Stomach (tissue), 9 donors: ENCODE measurements around the gene IL22RA2. TPM values are rescaled to one million over a fixed set of nuclear protein-coding genes. Genes with fewer than 3 reads are reported as not detected.

Source experiments
- DNase-seq, 2 donors: peaks; one replicate each; pipeline versions ENCODE4 v3.0.0 to v3.0.0-alpha.2; 2013 to 2019
- H3K27ac ChIP-seq, 5 donors: fragments of 200-600 bp in 4 of 5; sonication (generic) in 4 of 5; one replicate each; pipeline ENCODE4 v1.5.1; 2013 to 2019; ENCODE audit warnings: mild to moderate bottlenecking in 1 of 5, moderate library complexity in 1 of 5
- H3K27me3 ChIP-seq, 3 donors: fragments of 200-600 bp; sonication (generic); one replicate each; pipeline ENCODE4 v1.5.1; 2017 to 2019; ENCODE audit warnings: mixed run types in 1 of 3
- H3K36me3 ChIP-seq, 4 donors: fragments of 200-600 bp; sonication (generic); 1 replicate in 3 of 4; 2 replicates in 1 of 4; pipeline ENCODE4 v1.5.1; 2016 to 2019
- H3K4me1 ChIP-seq, 4 donors: fragments of 200-600 bp; sonication (generic); one replicate each; pipeline ENCODE4 v1.5.1; 2016 to 2019
- H3K4me3 ChIP-seq, 4 donors: fragments of 200-600 bp; sonication (generic) in 3 of 4; one replicate each; pipeline ENCODE4 v1.5.1; 2016 to 2019; ENCODE audit warnings: mild to moderate bottlenecking in 1 of 4
- H3K9me3 ChIP-seq, 4 donors: fragments of 200-600 bp; sonication (generic); one replicate each; pipeline ENCODE4 v1.5.1; 2016 to 2019
- CTCF ChIP-seq, 7 experiments: fragments of 450-650 bp in 4 of 7; fragments of 200-600 bp in 3 of 7; sonication (generic) in 3 of 7; IDR thresholded peaks; one replicate each; pipeline ENCODE4 v1.5.1; 2016 to 2019; ENCODE audit warnings: antibody characterized with exemption in 7 of 7, control low read depth in 2 of 7, mild to moderate bottlenecking in 1 of 7
- EP300 ChIP-seq: sonication (generic); formaldehyde crosslinking; IDR thresholded peaks from one replicate; pipeline ENCODE4 v1.6.1; 2017; ENCODE audit warnings: antibody characterized with exemption
- POLR2A ChIP-seq, 4 donors: fragments of 450-650 bp; IDR thresholded peaks; one replicate each; pipeline ENCODE4 v1.6.1; 2016; ENCODE audit warnings: antibody characterized with exemption in 4 of 4, control low read depth in 2 of 4, mild to moderate bottlenecking in 1 of 4, moderate library complexity in 1 of 4
- POLR2AphosphoS5 ChIP-seq, 3 donors: sonication (generic); formaldehyde crosslinking; IDR thresholded peaks; one replicate each; pipeline ENCODE4 v1.6.1; 2016; ENCODE audit warnings: antibody characterized with exemption in 3 of 3
- WGBS, 5 donors: extraction: QIAGEN DNeasy Blood & Tissue Kit in 3 of 5; methylation state at CpG; one replicate each; pipeline versions ENCODE4 v1.1.5 to v1.1.7; 2013 to 2018; 5-methylcytosine and 5-hydroxymethylcytosine counted together
- intact Hi-C: fragments of 100-400 bp; cut with DNase I; formaldehyde crosslinking; loops from one replicate; pipeline ENCODE4 v1.15.1; 2023; ENCODE audit warnings: low total_unique reads
- polyA plus RNA-seq, 3 donors: library from polyadenylated mRNA; stranded (reverse); fragments of 200-250 nt; gene quantifications; one replicate each; pipeline ENCODE4 v1.2.3, GENCODE V29; 2013
- total RNA-seq, 5 donors: library from RNA; depleted of rRNA; stranded (reverse); fragments of >200 nt; gene quantifications; one replicate each; pipeline versions ENCODE4 v1.1.0 to v1.2.3, GENCODE V29; 2014 to 2016
- donor health status: healthy with polysubstance abuse.
- donor health status: Bipolar disorder and iron deficiency.
- donor health status: healthy.

IL22RA2 gene
- total and polyA plus RNA-seq, 8 donors: 0.05 TPM; not detected in 7

DNA sequence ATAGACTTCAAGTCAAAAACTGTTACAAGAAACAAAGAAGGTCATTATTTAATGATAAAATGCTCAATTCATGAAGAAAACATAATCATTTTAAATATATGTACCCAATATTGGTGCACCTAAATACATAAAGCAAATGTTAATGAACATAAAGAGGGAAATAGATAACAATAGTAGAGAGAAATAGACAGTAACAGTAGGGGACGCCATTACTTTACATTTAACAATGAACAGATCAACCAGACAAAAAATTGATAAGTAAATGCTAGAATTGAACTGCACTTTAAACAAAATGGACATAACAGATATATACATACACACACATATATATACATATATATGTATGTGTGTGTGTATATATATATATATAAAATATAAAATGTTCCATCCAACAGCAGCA is 37.4 kb downstream of the IL22RA2 start:
- no peak for TF ChIP-seq CTCF (IDR thresholded peaks at IDR 0.05)
- TF ChIP-seq EP300: no peak
- no peak for TF ChIP-seq POLR2A (IDR thresholded peaks at IDR 0.05)
- no peak for TF ChIP-seq POLR2AphosphoS5 (IDR thresholded peaks at IDR 0.05)
- H3K9me3 ChIP-seq: peaks cover 0 to 16% (median 15%) of the 10 kb centered on the region in 4 donors
- H3K36me3 ChIP-seq: no peaks in the 10 kb centered on the region
- no peaks in the 10 kb centered on the region for H3K27me3 ChIP-seq
- DNase-seq: no peak
- no peaks in the 10 kb centered on the region for H3K4me1 ChIP-seq
- intact Hi-C loops: no loop called here
- 61 to 81% (median 67%) methylated on average over 1 of the region's 1 CpG for WGBS, 5 donors
- no peak overlapping the region for H3K27ac ChIP-seq
- no peak overlapping the region for H3K4me3 ChIP-seq

DNA sequence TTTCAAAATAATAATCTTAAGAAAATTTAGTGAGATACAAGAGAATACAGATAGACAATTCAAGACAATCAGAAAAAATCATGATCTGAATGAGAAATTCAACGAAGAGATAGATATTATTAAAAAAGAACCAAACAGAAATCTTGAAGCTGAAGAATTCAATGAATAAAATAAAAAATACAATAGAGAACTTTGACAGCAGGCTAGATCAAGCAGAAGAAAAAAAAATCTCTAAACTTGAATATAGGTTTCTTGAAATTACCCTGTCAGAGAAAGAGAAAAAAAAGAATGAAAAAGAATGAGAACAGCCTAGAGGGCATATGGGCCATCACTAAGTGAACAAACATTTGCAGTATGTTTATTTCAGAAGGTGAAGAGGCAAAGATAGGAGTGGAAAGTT is 39.0 kb downstream of the IL22RA2 start:
- H3K36me3 ChIP-seq: no peaks in the 10 kb centered on the region
- intact Hi-C loops: no loop called here
- H3K9me3 ChIP-seq: peaks cover 0 to 16% (median 15%) of the 10 kb centered on the region in 4 donors
- H3K27ac ChIP-seq: no peak overlapping the region
- WGBS, 5 donors: 88 to 95% (median 93%) methylated on average over 1 of the region's 1 CpG
- H3K4me3 ChIP-seq: no peak overlapping the region
- DNase-seq: no peak
- no peaks in the 10 kb centered on the region for H3K27me3 ChIP-seq
- H3K4me1 ChIP-seq: no peaks in the 10 kb centered on the region
- TF ChIP-seq POLR2A (IDR thresholded peaks at IDR 0.05) (no peak), POLR2AphosphoS5 (IDR thresholded peaks at IDR 0.05) (no peak), CTCF (IDR thresholded peaks at IDR 0.05) (no peak), EP300 (no peak)

GRCh38 chr6:137133122-137133521 is 40.3 kb downstream of the IL22RA2 start:
- H3K9me3 ChIP-seq: peaks cover 0 to 20% (median 15%) of the 10 kb centered on the region in 4 donors
- H3K36me3 ChIP-seq: no peaks in the 10 kb centered on the region
- intact Hi-C loops: no loop called here
- no peaks in the 10 kb centered on the region for H3K27me3 ChIP-seq
- no peak overlapping the region for H3K4me3 ChIP-seq
- no peak for TF ChIP-seq CTCF (IDR thresholded peaks at IDR 0.05)
- TF ChIP-seq POLR2A (IDR thresholded peaks at IDR 0.05): no peak
- no peak for TF ChIP-seq POLR2AphosphoS5 (IDR thresholded peaks at IDR 0.05)
- TF ChIP-seq EP300: no peak
- H3K27ac ChIP-seq: no peak overlapping the region
- WGBS, 5 donors: 92 to 95% (median 94%) methylated on average over 3 of the region's 3 CpGs
- no peaks in the 10 kb centered on the region for H3K4me1 ChIP-seq
- DNase-seq: no peak

DNA sequence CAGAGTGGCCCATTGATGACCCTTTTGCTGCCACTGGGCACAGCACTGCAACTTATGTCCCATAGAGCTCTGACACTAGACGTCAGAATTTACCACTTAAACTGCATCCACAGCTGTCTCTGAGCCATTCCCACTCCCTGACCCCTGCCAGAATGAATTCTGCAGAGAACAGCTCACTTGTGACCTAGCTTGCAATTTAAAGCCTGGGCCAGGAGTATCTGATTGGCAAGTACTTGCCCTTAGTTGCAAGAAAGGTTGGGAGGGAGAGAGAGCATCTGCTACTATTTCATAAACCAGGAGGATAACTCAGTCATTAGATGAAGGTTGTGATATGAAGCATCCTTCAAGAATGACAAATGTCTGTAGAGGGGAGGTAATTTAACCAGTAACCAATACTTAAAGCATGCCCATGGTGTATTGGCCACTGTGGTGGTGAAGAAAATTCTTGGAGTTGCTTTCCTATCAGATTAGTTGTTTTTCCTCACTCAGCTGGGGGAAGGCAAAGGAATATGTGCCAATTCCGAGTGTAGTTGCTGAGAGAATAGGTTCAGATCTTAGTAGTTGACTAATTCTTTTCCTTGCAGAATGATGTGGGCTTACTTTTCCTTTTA is 46.5 kb downstream of the IL22RA2 start:
- DNase-seq: no peak
- no peaks in the 10 kb centered on the region for H3K36me3 ChIP-seq
- H3K9me3 ChIP-seq: peaks cover 0 to 5% (median 0%) of the 10 kb centered on the region in 4 donors
- WGBS, 5 donors: 67 to 85% (median 83%) methylated on average over 2 of the region's 2 CpGs
- H3K27ac ChIP-seq: no peak overlapping the region
- no peak for TF ChIP-seq EP300
- no peak for TF ChIP-seq POLR2A (IDR thresholded peaks at IDR 0.05)
- TF ChIP-seq CTCF (IDR thresholded peaks at IDR 0.05): no peak
- TF ChIP-seq POLR2AphosphoS5 (IDR thresholded peaks at IDR 0.05): no peak
- no peaks in the 10 kb centered on the region for H3K27me3 ChIP-seq
- peaks cover 0 to 6% (median 0%) of the 10 kb centered on the region in 4 donors for H3K4me1 ChIP-seq
- intact Hi-C loops: no loop called here
- H3K4me3 ChIP-seq: no peak overlapping the region
